HEK293 (cell line): ENCODE measurements around the gene UBE2D2.

Source experiments
- FEZF1 ChIP-seq: fragments of 450-650 bp; formaldehyde crosslinking; IDR thresholded peaks from 2 replicates; pipeline ENCODE4 v1.5.1; 2016; ENCODE audit warnings: missing biosample characterization, missing genetic modification characterization
- HIC1 ChIP-seq: fragments of 450-650 bp; formaldehyde crosslinking; IDR thresholded peaks from 2 replicates; pipeline ENCODE4 v1.5.1; 2016; ENCODE audit warnings: missing biosample characterization, missing genetic modification characterization
- HOXD13 ChIP-seq: sonication (generic); formaldehyde crosslinking; IDR thresholded peaks from 2 replicates; pipeline ENCODE4 v1.8.0; 2022; ENCODE audit warnings: missing genetic modification reagents, borderline replicate concordance
- IKZF3 ChIP-seq: fragments of 450-650 bp; IDR thresholded peaks from 2 replicates; pipeline ENCODE4 v1.5.0; 2018; ENCODE audit warnings: missing biosample characterization, mild to moderate bottlenecking, missing genetic modification characterization, moderate library complexity
- ZBTB48 ChIP-seq: fragments of 450-650 bp; formaldehyde crosslinking; IDR thresholded peaks from 2 replicates; pipeline ENCODE4 v1.5.1; 2016; ENCODE audit warnings: missing biosample characterization, missing genetic modification characterization
- ZBTB6 ChIP-seq: fragments of 450-650 bp; formaldehyde crosslinking; IDR thresholded peaks from 2 replicates; pipeline ENCODE4 v1.5.1; 2017; ENCODE audit warnings: missing biosample characterization, missing genetic modification characterization
- ZFP69B ChIP-seq: fragments of 450-650 bp; formaldehyde crosslinking; IDR thresholded peaks from 2 replicates; pipeline ENCODE4 v1.5.1; 2016; ENCODE audit warnings: missing biosample characterization, missing genetic modification characterization
- ZIC2 ChIP-seq: fragments of 450-650 bp; formaldehyde crosslinking; IDR thresholded peaks from 2 replicates; pipeline ENCODE4 v1.5.1; 2016; ENCODE audit warnings: missing biosample characterization, missing genetic modification characterization
- ZNF132 ChIP-seq: fragments of 450-650 bp; formaldehyde crosslinking; IDR thresholded peaks from 2 replicates; pipeline ENCODE4 v1.5.1; 2017; ENCODE audit warnings: missing biosample characterization, missing genetic modification characterization, borderline replicate concordance
- ZNF146 ChIP-seq: fragments of 450-650 bp; formaldehyde crosslinking; IDR thresholded peaks from 2 replicates; pipeline ENCODE4 v1.5.1; 2016; ENCODE audit warnings: missing biosample characterization, missing genetic modification characterization
- ZNF2 ChIP-seq: fragments of 450-650 bp; formaldehyde crosslinking; IDR thresholded peaks from 2 replicates; pipeline ENCODE4 v1.5.1; 2016; ENCODE audit warnings: missing biosample characterization, missing genetic modification characterization
- ZNF221 ChIP-seq: fragments of 450-650 bp; formaldehyde crosslinking; IDR thresholded peaks from 2 replicates; pipeline ENCODE4 v1.5.1; 2017; ENCODE audit warnings: missing biosample characterization, missing genetic modification characterization, borderline replicate concordance
- ZNF324 ChIP-seq: fragments of 450-650 bp; formaldehyde crosslinking; IDR thresholded peaks from 2 replicates; pipeline ENCODE4 v1.5.1; 2016; ENCODE audit warnings: missing biosample characterization, missing genetic modification characterization
- ZNF558 ChIP-seq: fragments of 450-650 bp; formaldehyde crosslinking; IDR thresholded peaks from 2 replicates; pipeline ENCODE4 v1.5.1; 2016; ENCODE audit warnings: missing biosample characterization, missing genetic modification characterization
- ZNF585B ChIP-seq: fragments of 450-650 bp; formaldehyde crosslinking; IDR thresholded peaks from 2 replicates; pipeline ENCODE4 v1.5.1; 2016; ENCODE audit warnings: missing biosample characterization, missing genetic modification characterization
- ZNF596 ChIP-seq: fragments of 450-650 bp; IDR thresholded peaks from 2 replicates; pipeline ENCODE4 v1.5.0; 2018; ENCODE audit warnings: missing biosample characterization, mild to moderate bottlenecking, missing genetic modification characterization, moderate library complexity
- ZNF610 ChIP-seq: fragments of 450-650 bp; formaldehyde crosslinking; IDR thresholded peaks from 2 replicates; pipeline ENCODE4 v1.5.1; 2016; ENCODE audit warnings: missing biosample characterization, missing genetic modification characterization, borderline replicate concordance
- ZNF704 ChIP-seq: fragments of 450-650 bp; formaldehyde crosslinking; IDR thresholded peaks from 2 replicates; pipeline ENCODE4 v1.5.1; 2016; ENCODE audit warnings: missing biosample characterization, missing genetic modification characterization
- ZNF791 ChIP-seq: fragments of 450-650 bp; formaldehyde crosslinking; IDR thresholded peaks from 2 replicates; pipeline ENCODE4 v1.5.1; 2016; ENCODE audit warnings: missing biosample characterization, missing genetic modification characterization
- ZSCAN30 ChIP-seq: fragments of 450-650 bp; IDR thresholded peaks from 2 replicates; pipeline ENCODE4 v1.5.1; 2018; ENCODE audit warnings: missing biosample characterization, mild to moderate bottlenecking, missing genetic modification characterization, moderate library complexity
- TF ChIP-seq, protein P1 (sequence below): fragments of 450-650 bp; formaldehyde crosslinking; conservative IDR thresholded peaks from 2 replicates; pipeline ENCODE4 v1.5.1; 2016; ENCODE audit warnings: low read depth, missing biosample characterization, missing genetic modification characterization

The UBE2D2 gene

DNA sequence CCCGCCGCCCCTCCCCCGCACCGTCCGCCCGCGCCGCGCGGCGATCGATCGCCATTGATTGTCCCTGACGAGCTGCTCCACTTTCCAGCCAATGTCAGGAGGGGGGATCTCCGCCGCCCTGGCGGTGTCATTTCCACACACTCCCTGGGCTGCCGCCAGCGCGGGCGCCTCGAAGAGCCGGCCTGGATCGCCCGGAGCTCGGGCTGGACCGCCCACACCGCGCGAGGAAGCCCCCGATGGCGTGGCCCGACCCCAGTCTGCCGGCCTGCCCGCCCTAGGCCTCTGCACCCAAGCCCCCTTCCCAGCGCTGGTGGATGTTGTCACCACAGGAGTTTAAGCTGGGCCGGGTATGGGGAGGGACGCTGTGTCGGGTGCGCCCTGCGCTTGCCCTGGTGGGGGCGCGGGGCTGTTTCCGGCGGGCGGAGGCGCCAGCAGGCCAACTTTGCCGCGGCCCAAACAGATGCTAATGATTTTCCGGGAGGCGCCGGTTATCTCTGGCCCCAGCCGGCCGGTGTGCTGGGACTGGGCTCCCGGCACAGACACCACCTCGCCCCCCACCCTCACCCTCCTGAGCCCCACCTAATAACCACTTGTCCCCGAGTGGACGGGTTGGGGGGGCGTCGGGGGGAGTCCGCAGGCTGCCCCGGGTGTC, 76.4 kb downstream of the UBE2D2 start (continued):
- TF ChIP-seq, protein P1, sequence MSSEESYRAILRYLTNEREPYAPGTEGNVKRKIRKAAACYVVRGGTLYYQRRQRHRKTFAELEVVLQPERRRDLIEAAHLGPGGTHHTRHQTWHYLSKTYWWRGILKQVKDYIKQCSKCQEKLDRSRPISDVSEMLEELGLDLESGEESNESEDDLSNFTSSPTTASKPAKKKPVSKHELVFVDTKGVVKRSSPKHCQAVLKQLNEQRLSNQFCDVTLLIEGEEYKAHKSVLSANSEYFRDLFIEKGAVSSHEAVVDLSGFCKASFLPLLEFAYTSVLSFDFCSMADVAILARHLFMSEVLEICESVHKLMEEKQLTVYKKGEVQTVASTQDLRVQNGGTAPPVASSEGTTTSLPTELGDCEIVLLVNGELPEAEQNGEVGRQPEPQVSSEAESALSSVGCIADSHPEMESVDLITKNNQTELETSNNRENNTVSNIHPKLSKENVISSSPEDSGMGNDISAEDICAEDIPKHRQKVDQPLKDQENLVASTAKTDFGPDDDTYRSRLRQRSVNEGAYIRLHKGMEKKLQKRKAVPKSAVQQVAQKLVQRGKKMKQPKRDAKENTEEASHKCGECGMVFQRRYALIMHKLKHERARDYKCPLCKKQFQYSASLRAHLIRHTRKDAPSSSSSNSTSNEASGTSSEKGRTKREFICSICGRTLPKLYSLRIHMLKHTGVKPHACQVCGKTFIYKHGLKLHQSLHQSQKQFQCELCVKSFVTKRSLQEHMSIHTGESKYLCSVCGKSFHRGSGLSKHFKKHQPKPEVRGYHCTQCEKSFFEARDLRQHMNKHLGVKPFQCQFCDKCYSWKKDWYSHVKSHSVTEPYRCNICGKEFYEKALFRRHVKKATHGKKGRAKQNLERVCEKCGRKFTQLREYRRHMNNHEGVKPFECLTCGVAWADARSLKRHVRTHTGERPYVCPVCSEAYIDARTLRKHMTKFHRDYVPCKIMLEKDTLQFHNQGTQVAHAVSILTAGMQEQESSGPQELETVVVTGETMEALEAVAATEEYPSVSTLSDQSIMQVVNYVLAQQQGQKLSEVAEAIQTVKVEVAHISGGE (tag by site-specific recombination): peak; percentile 64; the same call in 1 of the 2 replicates
- TF ChIP-seq ZNF596 (no peak), ZIC2 (tag by site-specific recombination) (peak; percentile 16; the same call in 1 of the 2 replicates), ZNF704 (tag by site-specific recombination) (no peak), ZNF610 (tag by site-specific recombination) (no peak), FEZF1 (tag by site-specific recombination) (no peak), ZSCAN30 (tag by site-specific recombination) (no peak), ZNF132 (tag by site-specific recombination) (no peak), ZBTB6 (tag by site-specific recombination) (no peak), HOXD13 (CRISPR knock-in tag) (no peak), ZNF558 (tag by site-specific recombination) (no peak), ZNF2 (tag by site-specific recombination) (no peak), ZFP69B (tag by site-specific recombination) (no peak), ZBTB48 (peak; percentile 96), ZNF791 (tag by site-specific recombination) (no peak), IKZF3 (tag by site-specific recombination) (no peak), ZNF221 (tag by site-specific recombination) (no peak), ZNF324 (tag by site-specific recombination) (no peak), ZNF585B (tag by site-specific recombination) (no peak), HIC1 (tag by site-specific recombination) (no peak), ZNF146 (tag by site-specific recombination) (no peak)
